ENCODE results near the gene ERF.

- TF ChIP-seq TBP (IDR thresholded peaks at IDR 0.05; ENCODE audit: low read depth, low read length) = no peak
- no peak for TF ChIP-seq RFX5 (IDR thresholded peaks at IDR 0.05; ENCODE audit: borderline replicate concordance, low read depth, low read length)
- no peak for TF ChIP-seq CTCF (IDR thresholded peaks at IDR 0.05; ENCODE audit: control extremely low read depth in 1 of 3, insufficient read depth in 1 of 3, low read depth in 1 of 3, low read length in 3 of 3)
- no peak for TF ChIP-seq SAP30 (IDR thresholded peaks at IDR 0.05; ENCODE audit: insufficient read depth, insufficient replicate concordance, low read length)
- no peak for TF ChIP-seq EP300 (IDR thresholded peaks at IDR 0.05; ENCODE audit: borderline replicate concordance in 1 of 2, low read depth in 2 of 2, low read length in 2 of 2)
- TF ChIP-seq EZH2 (IDR thresholded peaks at IDR 0.05; ENCODE audit: low read depth, low read length, severe bottlenecking) = no peak
These were observed 53.2 kb downstream of the ERF start for GRCh38 chr19:42201489-42202289.
